ENCODE results near the gene ETNK1. TPM values are rescaled to one million over a fixed set of nuclear protein-coding genes. Genes with fewer than 3 reads are reported as not detected.

The ETNK1 gene
- total RNA-seq, 2 experiments from 2014 or later = 24.3 to 26.4 TPM

GRCh38 chr12:22658214-22658613 lies 33.2 kb downstream of the ETNK1 start:
- H3K36me3 ChIP-seq (ENCODE audit: insufficient read depth, low read length) = peaks cover 16% of the 10 kb centered on the region
- POLR2A ChIA-PET = no interaction called here
- DNase-seq = no peak
- H3K4me1 ChIP-seq (ENCODE audit: insufficient read depth, low read length) = no peaks in the 10 kb centered on the region
- CTCF ChIA-PET = no interaction called here
- no peak overlapping the region for H3K27ac ChIP-seq (ENCODE audit: low read depth in 1 of 2, low read length in 2 of 2)
- H3K9me3 ChIP-seq (ENCODE audit: control insufficient read depth in 1 of 2, insufficient read depth in 1 of 2, low read length in 2 of 2) = no peaks in the 10 kb centered on the region
- Mint-ChIP-seq H3K27ac (no peak overlapping the region), H3K4me1 (ENCODE audit: low read depth) (peaks cover 10% of the 10 kb centered on the region), H3K27me3 (no peaks in the 10 kb centered on the region), H3K36me3 (ENCODE audit: low read depth) (peaks cover 32% of the 10 kb centered on the region), H3K4me3 (no peak overlapping the region), H3K9me3 (no peaks in the 10 kb centered on the region)
- no peaks in the 10 kb centered on the region for H3K27me3 ChIP-seq (ENCODE audit: control insufficient read depth in 1 of 2, insufficient read depth in 2 of 2, low read length in 2 of 2)
- no peak for ATAC-seq (ENCODE audit: poor library complexity)
- no peak overlapping the region for H3K4me3 ChIP-seq (ENCODE audit: low read length)
- intact Hi-C loops (cut with DNase I, micrococcal nuclease) = no loop called here
- TF ChIP-seq, protein P1, sequence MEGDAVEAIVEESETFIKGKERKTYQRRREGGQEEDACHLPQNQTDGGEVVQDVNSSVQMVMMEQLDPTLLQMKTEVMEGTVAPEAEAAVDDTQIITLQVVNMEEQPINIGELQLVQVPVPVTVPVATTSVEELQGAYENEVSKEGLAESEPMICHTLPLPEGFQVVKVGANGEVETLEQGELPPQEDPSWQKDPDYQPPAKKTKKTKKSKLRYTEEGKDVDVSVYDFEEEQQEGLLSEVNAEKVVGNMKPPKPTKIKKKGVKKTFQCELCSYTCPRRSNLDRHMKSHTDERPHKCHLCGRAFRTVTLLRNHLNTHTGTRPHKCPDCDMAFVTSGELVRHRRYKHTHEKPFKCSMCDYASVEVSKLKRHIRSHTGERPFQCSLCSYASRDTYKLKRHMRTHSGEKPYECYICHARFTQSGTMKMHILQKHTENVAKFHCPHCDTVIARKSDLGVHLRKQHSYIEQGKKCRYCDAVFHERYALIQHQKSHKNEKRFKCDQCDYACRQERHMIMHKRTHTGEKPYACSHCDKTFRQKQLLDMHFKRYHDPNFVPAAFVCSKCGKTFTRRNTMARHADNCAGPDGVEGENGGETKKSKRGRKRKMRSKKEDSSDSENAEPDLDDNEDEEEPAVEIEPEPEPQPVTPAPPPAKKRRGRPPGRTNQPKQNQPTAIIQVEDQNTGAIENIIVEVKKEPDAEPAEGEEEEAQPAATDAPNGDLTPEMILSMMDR (IDR thresholded peaks at IDR 0.05) = no peak

DNA sequence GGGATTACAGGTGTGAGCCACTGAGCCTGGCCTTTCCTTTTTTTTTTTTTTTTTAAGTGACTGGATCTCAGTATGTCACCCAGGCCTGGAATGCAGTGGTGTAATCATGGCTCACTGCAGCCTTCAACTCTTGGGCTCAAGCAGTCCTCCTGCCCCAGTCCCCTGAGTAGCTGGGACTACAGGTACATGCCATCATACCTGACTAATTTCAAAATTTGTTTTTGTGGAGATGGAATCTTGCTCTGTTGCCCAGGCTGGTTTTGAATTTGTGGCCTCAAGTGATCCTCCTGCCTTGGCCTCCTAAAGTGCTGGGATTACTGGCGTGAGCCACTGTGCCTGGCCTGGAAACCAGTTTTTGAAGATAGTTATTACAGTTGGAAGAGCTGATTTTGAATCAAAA lies 37.4 kb downstream of the ETNK1 start:
- H3K36me3 Mint-ChIP-seq (ENCODE audit: low read depth) = peaks cover 46% of the 10 kb centered on the region
- no peak overlapping the region for H3K27ac Mint-ChIP-seq
- H3K9me3 Mint-ChIP-seq = no peaks in the 10 kb centered on the region
- ChIA-PET CTCF (interaction anchor here (0.8 kb wide), 1 partner anchor 18 kb away, joined by 3 read pairs; no protein-coding TSS in a partner anchor), POLR2A (no interaction called here)
- ATAC-seq (ENCODE audit: poor library complexity) = no peak
- H3K27me3 ChIP-seq (ENCODE audit: control insufficient read depth in 1 of 2, insufficient read depth in 2 of 2, low read length in 2 of 2) = no peaks in the 10 kb centered on the region
- no peaks in the 10 kb centered on the region for H3K9me3 ChIP-seq (ENCODE audit: control insufficient read depth in 1 of 2, insufficient read depth in 1 of 2, low read length in 2 of 2)
- H3K4me3 Mint-ChIP-seq = no peak overlapping the region
- H3K4me1 Mint-ChIP-seq (ENCODE audit: low read depth) = peaks cover 3% of the 10 kb centered on the region
- H3K27ac ChIP-seq (ENCODE audit: low read depth in 1 of 2, low read length in 2 of 2) = no peak overlapping the region
- no peak for DNase-seq
- H3K4me1 ChIP-seq (ENCODE audit: insufficient read depth, low read length) = no peaks in the 10 kb centered on the region
- TF ChIP-seq, protein P1 (IDR thresholded peaks at IDR 0.05) = no peak
- H3K4me3 ChIP-seq (ENCODE audit: low read length) = no peak overlapping the region
- intact Hi-C loops (cut with DNase I, micrococcal nuclease) = no loop called here
- peaks cover 19% of the 10 kb centered on the region for H3K36me3 ChIP-seq (ENCODE audit: insufficient read depth, low read length)
- no peaks in the 10 kb centered on the region for H3K27me3 Mint-ChIP-seq

- POLR2A ChIA-PET = interaction anchor here (1.2 kb wide), 1 partner anchor 9 kb away, joined by 3 read pairs; no protein-coding TSS in a partner anchor
- Mint-ChIP-seq H3K4me3 (no peak overlapping the region), H3K27me3 (no peaks in the 10 kb centered on the region), H3K36me3 (ENCODE audit: low read depth) (peaks cover 45% of the 10 kb centered on the region), H3K27ac (no peak overlapping the region), H3K9me3 (no peaks in the 10 kb centered on the region), H3K4me1 (ENCODE audit: low read depth) (peaks cover 5% of the 10 kb centered on the region)
- Histone ChIP-seq H3K9me3 (ENCODE audit: control insufficient read depth in 1 of 2, insufficient read depth in 1 of 2, low read length in 2 of 2) (no peaks in the 10 kb centered on the region), H3K27me3 (ENCODE audit: control insufficient read depth in 1 of 2, insufficient read depth in 2 of 2, low read length in 2 of 2) (no peaks in the 10 kb centered on the region), H3K4me3 (ENCODE audit: low read length) (no peak overlapping the region), H3K36me3 (ENCODE audit: insufficient read depth, low read length) (peaks cover 20% of the 10 kb centered on the region), H3K4me1 (ENCODE audit: insufficient read depth, low read length) (no peaks in the 10 kb centered on the region), H3K27ac (ENCODE audit: low read depth in 1 of 2, low read length in 2 of 2) (no peak overlapping the region)
- intact Hi-C loops (cut with DNase I, micrococcal nuclease) = no loop called here
- no peak for ATAC-seq (ENCODE audit: poor library complexity)
- DNase-seq = no peak
- CTCF ChIA-PET = no interaction called here
- TF ChIP-seq, protein P1 (IDR thresholded peaks at IDR 0.05) = no peak
Measured at GRCh38 chr12:22665476-22665875, 40.5 kb downstream of the ETNK1 start.

Measured in CD4-positive, alpha-beta T cell (primary cell).